K562 (cell line): Measurements from ENCODE around the gene NEUROD4.

ENCODE experiments used
- ARHGAP35 ChIP-seq: fragments of 450-650 bp; IDR thresholded peaks from 2 replicates; pipeline ENCODE4 v1.6.1; 2018; ENCODE audit not compliant: partially characterized antibody
- BRD9 ChIP-seq: fragments of 450-650 bp; IDR thresholded peaks from 2 replicates; pipeline ENCODE4 v1.6.1; 2018; ENCODE audit warnings: low read depth; ENCODE audit not compliant: partially characterized antibody
- CBX5 ChIP-seq: IDR thresholded peaks from 2 replicates; pipeline ENCODE4 v1.6.1; 2014; ENCODE audit warnings: low read depth, borderline replicate concordance
- CEBPZ ChIP-seq: fragments of 150-350 bp; IDR thresholded peaks from 2 replicates; pipeline ENCODE4 v1.6.1; 2014; ENCODE audit warnings: low read depth, mild to moderate bottlenecking, low read length, borderline replicate concordance
- CTCF ChIP-seq, 3 experiments: IDR thresholded peaks in 2 of 3; conservative IDR thresholded peaks in 1 of 3; 2 replicates each; pipeline ENCODE4 v1.5.1; 2011 to 2012; ENCODE audit warnings: low read length in 3 of 3, mild to moderate bottlenecking in 3 of 3, control low read depth in 2 of 3, improper control_type of control experiment in 1 of 3, inconsistent platforms in 1 of 3, low read depth in 1 of 3, mixed read lengths in 1 of 3, moderate library complexity in 1 of 3; ENCODE audit not compliant: insufficient read depth in 2 of 3
- ETS1 ChIP-seq: conservative IDR thresholded peaks from 2 replicates; pipeline ENCODE4 v1.6.1; 2011; ENCODE audit warnings: low read depth, mild to moderate bottlenecking, low read length; ENCODE audit not compliant: control insufficient read depth
- ID3 ChIP-seq, 2 experiments: fragments of 250-450 bp in 1 of 2; fragments of 450-650 bp in 1 of 2; sonication (Bioruptor Pico) in 1 of 2; IDR thresholded peaks; 2 replicates each; pipeline versions ENCODE4 v1.6.1 to v1.8.0; 2016 to 2021; ENCODE audit warnings: mild to moderate bottlenecking in 2 of 2, moderate library complexity in 2 of 2, missing compliant biosample characterization in 1 of 2, missing genetic modification characterization in 1 of 2
- KAT2B ChIP-seq: IDR thresholded peaks from one replicate; pipeline ENCODE4 v1.6.1; 2012; ENCODE audit warnings: low read depth, mild to moderate bottlenecking, control low read depth, inconsistent platforms, low read length, moderate library complexity
- NFRKB ChIP-seq: fragments of 450-650 bp; IDR thresholded peaks from 2 replicates; pipeline ENCODE4 v1.6.1; 2016; ENCODE audit warnings: low read depth
- RAD21 ChIP-seq, 2 experiments: fragments of 250-450 bp in 1 of 2; fragments of 450-650 bp in 1 of 2; sonication (Bioruptor Pico) in 1 of 2; formaldehyde crosslinking in 1 of 2; IDR thresholded peaks in 1 of 2; conservative IDR thresholded peaks in 1 of 2; 2 replicates each; pipeline versions ENCODE4 v1.4.0 to v1.8.0; 2020 to 2022; ENCODE audit warnings: mild to moderate bottlenecking in 2 of 2, moderate library complexity in 1 of 2
- SRSF7 ChIP-seq: fragments of 200-400 bp; formaldehyde crosslinking; optimal IDR thresholded peaks from 2 replicates; pipeline ENCODE3; 2017; ENCODE audit warnings: mild to moderate bottlenecking, low read depth, low read length
- TFAP4 ChIP-seq: sonication (generic); formaldehyde crosslinking; IDR thresholded peaks from 2 replicates; pipeline ENCODE4 v1.8.0; 2022; ENCODE audit warnings: missing genetic modification reagents, mild to moderate bottlenecking, moderate library complexity, borderline replicate concordance

- TF ChIP-seq ID3 (CRISPR knock-in tag; IDR thresholded peaks at IDR 0.05) (no peak), ID3 (tag; IDR thresholded peaks at IDR 0.05) (no peak), KAT2B (no peak), CTCF (IDR thresholded peaks at IDR 0.05 in 2 of 3, conservative IDR thresholded peaks at IDR 0.05 in 1 of 3; ENCODE audit: insufficient read depth in 2 of 3, low read depth in 1 of 3, low read length in 3 of 3) (no peak), RAD21 (CRISPR knock-in tag; conservative IDR thresholded peaks at IDR 0.05 in 1 of 2, IDR thresholded peaks at IDR 0.05 in 1 of 2) (no peak), ARHGAP35 (no peak), CBX5 (no peak), BRD9 (no peak), CEBPZ (no peak), ETS1 (no peak), NFRKB (no peak), SRSF7 (no peak), TFAP4 (CRISPR knock-in tag) (no peak)
Observed at GRCh38 chr12:54998958-54999510, 20.7 kb upstream of the NEUROD4 start.
